GM23338 (cell line): ENCODE measurements around the gene KLHL36.

ENCODE experiments used
- CREB1 ChIP-seq: fragments of 250-450 bp; sonication (Bioruptor Pico); IDR thresholded peaks from 2 replicates; pipeline ENCODE4 v1.5.0; 2020; ENCODE audit warnings: low read depth, mild to moderate bottlenecking, moderate library complexity
- CTCF ChIP-seq, 2 experiments: fragments of 200-600 bp in 1 of 2; sonication (generic) in 1 of 2; conservative IDR thresholded peaks; 2 replicates each; pipeline versions ENCODE4 v1.5.1 to v1.6.1; 2016 to 2017; ENCODE audit warnings: antibody characterized with exemption in 2 of 2, low read depth in 2 of 2, mild to moderate bottlenecking in 2 of 2, moderate library complexity in 1 of 2
- ETS1 ChIP-seq: IDR thresholded peaks from 2 replicates; pipeline ENCODE4 v1.6.1; 2016; ENCODE audit warnings: antibody characterized with exemption
- EZH2 ChIP-seq: fragments of 200-600 bp; sonication (generic); IDR thresholded peaks from one replicate; pipeline ENCODE4 v1.8.0; 2017; ENCODE audit warnings: antibody characterized with exemption, mild to moderate bottlenecking, low read depth; ENCODE audit not compliant: unreplicated experiment
- EZH2phosphoT487 ChIP-seq: fragments of 200-600 bp; sonication (generic); IDR thresholded peaks from one replicate; pipeline ENCODE4 v1.8.1; 2018; ENCODE audit warnings: antibody characterized with exemption; ENCODE audit not compliant: unreplicated experiment
- POLR2AphosphoS5 ChIP-seq: IDR thresholded peaks from 2 replicates; pipeline ENCODE4 v1.6.1; 2016; ENCODE audit warnings: antibody characterized with exemption, low read depth

- TF ChIP-seq CREB1 (CRISPR knock-in tag) (no peak), CTCF (conservative IDR thresholded peaks at IDR 0.05; ENCODE audit: low read depth in 2 of 2) (no peak), POLR2AphosphoS5 (no peak), EZH2 (no peak), EZH2phosphoT487 (no peak), ETS1 (no peak)
Observed at GRCh38 chr16:84710686-84711085, 62.4 kb downstream of the KLHL36 start.
